ENCODE measurements around the gene CYSTM1.

DNA sequence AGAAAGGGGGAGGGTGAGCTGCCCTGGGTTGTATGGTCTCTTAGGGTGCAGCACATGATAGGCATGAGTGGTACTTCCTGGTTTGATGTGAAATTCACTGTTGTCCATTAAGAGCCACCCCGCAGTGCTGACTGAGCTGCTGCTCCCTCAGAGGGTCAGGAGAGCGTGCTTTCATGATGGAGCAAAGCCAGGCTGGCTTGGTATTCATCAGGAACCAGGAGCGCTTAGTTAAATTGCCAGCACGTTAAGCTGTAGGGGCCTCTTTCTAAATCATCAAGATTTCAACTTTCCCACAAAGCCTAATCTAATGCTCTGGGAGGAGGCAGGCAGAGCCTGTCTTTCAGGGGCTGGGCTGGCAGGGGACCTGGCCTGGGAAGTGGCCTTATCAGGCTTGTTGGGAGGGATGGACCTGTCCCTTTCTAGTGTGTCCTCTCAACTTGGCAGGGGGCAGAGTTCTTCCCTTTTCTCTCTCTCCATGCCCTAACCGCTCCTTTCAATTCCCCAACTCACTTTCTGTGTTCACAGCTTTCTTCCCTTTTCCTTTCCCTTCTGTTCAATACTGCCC is 7.9 kb downstream of the CYSTM1 start:
- TF ChIP-seq, protein P1, sequence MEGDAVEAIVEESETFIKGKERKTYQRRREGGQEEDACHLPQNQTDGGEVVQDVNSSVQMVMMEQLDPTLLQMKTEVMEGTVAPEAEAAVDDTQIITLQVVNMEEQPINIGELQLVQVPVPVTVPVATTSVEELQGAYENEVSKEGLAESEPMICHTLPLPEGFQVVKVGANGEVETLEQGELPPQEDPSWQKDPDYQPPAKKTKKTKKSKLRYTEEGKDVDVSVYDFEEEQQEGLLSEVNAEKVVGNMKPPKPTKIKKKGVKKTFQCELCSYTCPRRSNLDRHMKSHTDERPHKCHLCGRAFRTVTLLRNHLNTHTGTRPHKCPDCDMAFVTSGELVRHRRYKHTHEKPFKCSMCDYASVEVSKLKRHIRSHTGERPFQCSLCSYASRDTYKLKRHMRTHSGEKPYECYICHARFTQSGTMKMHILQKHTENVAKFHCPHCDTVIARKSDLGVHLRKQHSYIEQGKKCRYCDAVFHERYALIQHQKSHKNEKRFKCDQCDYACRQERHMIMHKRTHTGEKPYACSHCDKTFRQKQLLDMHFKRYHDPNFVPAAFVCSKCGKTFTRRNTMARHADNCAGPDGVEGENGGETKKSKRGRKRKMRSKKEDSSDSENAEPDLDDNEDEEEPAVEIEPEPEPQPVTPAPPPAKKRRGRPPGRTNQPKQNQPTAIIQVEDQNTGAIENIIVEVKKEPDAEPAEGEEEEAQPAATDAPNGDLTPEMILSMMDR (IDR thresholded peaks at IDR 0.05) = no peak
- TF ChIP-seq POLR2A (IDR thresholded peaks at IDR 0.05) (no peak), POLR2AphosphoS5 (IDR thresholded peaks at IDR 0.05; ENCODE audit: insufficient read depth in 1 of 2, low read depth in 1 of 2) (no peak)
